ENCODE measurements around the gene UBALD2. TPM values are rescaled to one million over a fixed set of nuclear protein-coding genes. Genes with fewer than 3 reads are reported as not detected.

UBALD2 gene
- polyA plus RNA-seq, 1 of the 3 experiments (the other 2 are of a cell fraction) = 27.0 TPM

- TF ChIP-seq TEAD4 (IDR thresholded peaks at IDR 0.05; ENCODE audit: borderline replicate concordance, insufficient read depth) (no peak), RFX5 (IDR thresholded peaks at IDR 0.05; ENCODE audit: low read length) (no peak), FOXJ3 (CRISPR knock-in tag; IDR thresholded peaks at IDR 0.05) (no peak), ELF1 (IDR thresholded peaks at IDR 0.05) (no peak), EP300 (IDR thresholded peaks at IDR 0.05; ENCODE audit: borderline replicate concordance in 1 of 2, low read depth in 1 of 2, low read length in 1 of 2) (no peak), POLR2AphosphoS5 (IDR thresholded peaks at IDR 0.05; ENCODE audit: low read depth, low read length) (no peak), FOSL2 (IDR thresholded peaks at IDR 0.05; ENCODE audit: borderline replicate concordance, low read depth) (peak; percentile 59; the same call in 1 of the 2 replicates)
- TF ChIP-seq, protein P1, sequence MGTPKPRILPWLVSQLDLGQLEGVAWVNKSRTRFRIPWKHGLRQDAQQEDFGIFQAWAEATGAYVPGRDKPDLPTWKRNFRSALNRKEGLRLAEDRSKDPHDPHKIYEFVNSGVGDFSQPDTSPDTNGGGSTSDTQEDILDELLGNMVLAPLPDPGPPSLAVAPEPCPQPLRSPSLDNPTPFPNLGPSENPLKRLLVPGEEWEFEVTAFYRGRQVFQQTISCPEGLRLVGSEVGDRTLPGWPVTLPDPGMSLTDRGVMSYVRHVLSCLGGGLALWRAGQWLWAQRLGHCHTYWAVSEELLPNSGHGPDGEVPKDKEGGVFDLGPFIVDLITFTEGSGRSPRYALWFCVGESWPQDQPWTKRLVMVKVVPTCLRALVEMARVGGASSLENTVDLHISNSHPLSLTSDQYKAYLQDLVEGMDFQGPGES (IDR thresholded peaks at IDR 0.05; ENCODE audit: low read depth, low read length) = no peak
Observed at GRCh38 chr17:76232342-76232741, 32.8 kb upstream of the UBALD2 start (continued).

GRCh38 chr17:76233588-76234353 is 31.4 kb upstream of the UBALD2 start:
- TF ChIP-seq RAD21 (IDR thresholded peaks at IDR 0.05; ENCODE audit: low read length) (no peak), TEAD4 (IDR thresholded peaks at IDR 0.05; ENCODE audit: borderline replicate concordance, insufficient read depth) (no peak)

DNA sequence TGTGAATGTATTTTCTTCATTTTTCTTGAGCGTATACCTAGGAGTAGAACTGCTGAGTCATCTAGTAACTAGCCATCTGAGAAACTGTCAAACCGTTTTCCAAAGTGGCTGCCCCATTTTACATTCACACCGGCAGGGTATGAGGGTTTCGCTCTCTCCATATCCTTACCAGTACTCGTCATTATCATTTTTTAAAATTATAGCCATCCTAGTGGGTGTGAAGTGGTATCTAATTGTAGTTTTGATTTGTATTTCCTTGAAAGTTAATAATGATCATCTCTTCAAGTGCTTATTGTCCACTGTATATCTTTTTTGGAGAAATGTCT is 30.8 kb upstream of the UBALD2 start:
- Histone ChIP-seq H4K20me1 (ENCODE audit: insufficient read depth) (no peaks in the 10 kb centered on the region), H3K9me3 (no peaks in the 10 kb centered on the region), H3K27ac (ENCODE audit: low read depth in 2 of 2, low read length in 1 of 2) (no peak overlapping the region), H3K4me1 (ENCODE audit: control insufficient read depth in 1 of 2, insufficient read depth in 2 of 2, low read depth in 1 of 2, low read length in 1 of 2) (peaks cover 0 to 6% of the 10 kb centered on the region in 2 experiments; a peak in 1 of 4 replicates), H3K79me2 (ENCODE audit: insufficient read depth) (no peaks in the 10 kb centered on the region), H3K4me3 (ENCODE audit: low read depth in 2 of 2, low read length in 1 of 2) (no peak overlapping the region), H3F3A (replicated peaks; ENCODE audit: insufficient read depth) (peaks cover 17% of the 10 kb centered on the region), H2AFZ (ENCODE audit: low read depth) (no peak overlapping the region), H3K4me2 (no peak overlapping the region), H3K9ac (no peak overlapping the region), H3K9me2 (no peaks in the 10 kb centered on the region), H3K36me3 (replicated peaks in 1 of 2; ENCODE audit: control insufficient read depth in 1 of 2, insufficient read depth in 2 of 2, low read length in 1 of 2) (no peaks in the 10 kb centered on the region), H3K27me3 (ENCODE audit: insufficient read depth) (no peaks in the 10 kb centered on the region)
- CTCF ChIA-PET = interaction anchor here (1.0 to 1.3 kb wide), 2 partner anchors 45 to 113 kb away, joined by 3 to 9 read pairs; no protein-coding TSS in a partner anchor
- no peak for DNase-seq
- 85% methylated on average over 5 of the region's 5 CpGs for whole genome bisulfite sequencing (ENCODE audit: low lambda C conversion rate)
- POLR2A ChIA-PET = no interaction called here
- TF ChIP-seq NRF1 (IDR thresholded peaks at IDR 0.05; ENCODE audit: low read depth, low read length) = no peak
- no peak for TF ChIP-seq SMC3 (IDR thresholded peaks at IDR 0.05; ENCODE audit: low read depth, low read length)
- TF ChIP-seq GATA2 (CRISPR knock-in tag; IDR thresholded peaks at IDR 0.05) = no peak
- no peak for TF ChIP-seq GABPA (IDR thresholded peaks at IDR 0.05; ENCODE audit: low read depth)
- no peak for TF ChIP-seq PBX3 (IDR thresholded peaks at IDR 0.05)
- no peak for TF ChIP-seq FOXJ3 (CRISPR knock-in tag; IDR thresholded peaks at IDR 0.05)
- no peak for TF ChIP-seq FOSL2 (IDR thresholded peaks at IDR 0.05; ENCODE audit: borderline replicate concordance, low read depth)
- no peak for TF ChIP-seq CTCF (IDR thresholded peaks at IDR 0.05)
- TF ChIP-seq, protein P2, sequence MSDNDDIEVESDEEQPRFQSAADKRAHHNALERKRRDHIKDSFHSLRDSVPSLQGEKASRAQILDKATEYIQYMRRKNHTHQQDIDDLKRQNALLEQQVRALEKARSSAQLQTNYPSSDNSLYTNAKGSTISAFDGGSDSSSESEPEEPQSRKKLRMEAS (IDR thresholded peaks at IDR 0.05; ENCODE audit: low read depth) = no peak
- no peak for TF ChIP-seq EP300 (IDR thresholded peaks at IDR 0.05; ENCODE audit: borderline replicate concordance in 1 of 2, low read depth in 1 of 2, low read length in 1 of 2)
- no peak for TF ChIP-seq MXI1 (IDR thresholded peaks at IDR 0.05; ENCODE audit: low read depth, low read length)
- no peak for TF ChIP-seq ZBTB33 (IDR thresholded peaks at IDR 0.05; ENCODE audit: borderline replicate concordance, low read depth)
- TF ChIP-seq RCOR1 (IDR thresholded peaks at IDR 0.05; ENCODE audit: low read length) = no peak

More at GRCh38 chr17:76233588-76234353, 31.4 kb upstream of the UBALD2 start:
- Histone ChIP-seq H3K27me3 (ENCODE audit: insufficient read depth) (no peaks in the 10 kb centered on the region), H3F3A (replicated peaks; ENCODE audit: insufficient read depth) (peaks cover 12% of the 10 kb centered on the region), H3K9me3 (no peaks in the 10 kb centered on the region), H3K4me3 (ENCODE audit: low read depth in 2 of 2, low read length in 1 of 2) (no peak overlapping the region), H3K9me2 (no peaks in the 10 kb centered on the region), H3K36me3 (replicated peaks in 1 of 2; ENCODE audit: control insufficient read depth in 1 of 2, insufficient read depth in 2 of 2, low read length in 1 of 2) (no peaks in the 10 kb centered on the region), H3K79me2 (ENCODE audit: insufficient read depth) (no peaks in the 10 kb centered on the region), H4K20me1 (ENCODE audit: insufficient read depth) (no peaks in the 10 kb centered on the region), H3K9ac (no peak overlapping the region), H3K4me2 (no peak overlapping the region), H2AFZ (ENCODE audit: low read depth) (no peak overlapping the region), H3K4me1 (ENCODE audit: control insufficient read depth in 1 of 2, insufficient read depth in 2 of 2, low read depth in 1 of 2, low read length in 1 of 2) (peaks cover 0 to under 1% of the 10 kb centered on the region in 2 experiments; a peak in 1 of 4 replicates), H3K27ac (ENCODE audit: low read depth in 2 of 2, low read length in 1 of 2) (no peak overlapping the region)
- POLR2A ChIA-PET = no interaction called here
- CTCF ChIA-PET = interaction anchor here (0.5 to 1.3 kb wide), 4 partner anchors 46 to 227 kb away, joined by 3 to 9 read pairs (median 4); no protein-coding TSS in a partner anchor
- WGBS (ENCODE audit: low lambda C conversion rate) = 92% methylated on average over 6 of the region's 6 CpGs
- DNase-seq = no peak
